Heart left ventricle (tissue), 16 donors: ENCODE results near the gene NCEH1. TPM values are rescaled to one million over a fixed set of nuclear protein-coding genes. Genes with fewer than 3 reads are reported as not detected.

ENCODE experiments used
- ATAC-seq, 4 donors: fragments of 200-7000 bp; cut with Tn5 transposase; one replicate each; pipeline ENCODE4 v1.9.1; 2020 to 2022; ENCODE audit warnings: moderate library complexity in 4 of 4, mild to moderate bottlenecking in 3 of 4, moderate number of reproducible peaks in 1 of 4
- DNase-seq, 5 donors: peaks; one replicate each; pipeline ENCODE4 v3.0.0-alpha.2; 2020
- H3K27ac ChIP-seq, 12 donors: fragments of 200-600 bp; sonication (generic) in 4 of 12; one replicate each; pipeline versions ENCODE4 v1.5.0 to v1.8.0; 2016 to 2022; ENCODE audit warnings: mild to moderate bottlenecking in 2 of 12
- H3K27me3 ChIP-seq, 9 donors: fragments of 200-600 bp; sonication (generic) in 2 of 9; one replicate each; pipeline versions ENCODE4 v1.5.1 to v1.8.0; 2016 to 2022; ENCODE audit warnings: mild to moderate bottlenecking in 3 of 9
- H3K36me3 ChIP-seq, 9 donors: fragments of 200-600 bp; sonication (generic) in 2 of 9; one replicate each; pipeline versions ENCODE4 v1.5.0 to v1.8.0; 2018 to 2022; ENCODE audit warnings: mild to moderate bottlenecking in 2 of 9
- H3K4me1 ChIP-seq, 12 donors: fragments of 200-600 bp; sonication (generic) in 4 of 12; one replicate each; pipeline versions ENCODE4 v1.5.0 to v1.8.0; 2016 to 2022; ENCODE audit warnings: mild to moderate bottlenecking in 3 of 12
- H3K4me3 ChIP-seq, 12 donors: fragments of 200-600 bp; sonication (generic) in 4 of 12; one replicate each; pipeline versions ENCODE4 v1.5.0 to v1.8.0; 2017 to 2022; ENCODE audit warnings: mild to moderate bottlenecking in 9 of 12, moderate library complexity in 4 of 12
- H3K9me3 ChIP-seq, 12 donors: fragments of 200-600 bp; sonication (generic) in 4 of 12; one replicate each; pipeline versions ENCODE4 v1.5.0 to v1.8.0; 2016 to 2022; ENCODE audit warnings: mild to moderate bottlenecking in 1 of 12
- CTCF ChIP-seq, 12 donors: fragments of 200-600 bp; sonication (generic) in 4 of 12; IDR thresholded peaks; one replicate each; pipeline versions ENCODE4 v1.5.0 to v1.8.0; 2018 to 2022; ENCODE audit warnings: antibody characterized with exemption in 12 of 12, mild to moderate bottlenecking in 5 of 12
- POLR2A ChIP-seq, 2 donors: fragments of 450-650 bp; IDR thresholded peaks; one replicate each; pipeline ENCODE4 v1.6.1; 2017; ENCODE audit warnings: antibody characterized with exemption in 2 of 2, mild to moderate bottlenecking in 2 of 2, moderate library complexity in 2 of 2
- WGBS, 4 donors: extraction: QIAGEN DNeasy Blood & Tissue Kit in 2 of 4; methylation state at CpG; one replicate each; pipeline versions ENCODE4 v1.1.5 to v1.1.7; 2013 to 2018; 5-methylcytosine and 5-hydroxymethylcytosine counted together
- intact Hi-C, 10 donors: fragments of 100-400 bp; cut with DNase I; formaldehyde crosslinking; loops; one replicate each; pipeline versions ENCODE4 v1.11.1 to v1.14.2; 2022
- polyA plus RNA-seq, 2 donors: library from polyadenylated mRNA; stranded (reverse); fragments of 200-250 nt; gene quantifications; one replicate each; pipeline ENCODE4 v1.2.3, GENCODE V29; 2013
- total RNA-seq, 9 donors: library from RNA; depleted of rRNA in 2 of 9; stranded (reverse); fragments of >200 nt in 2 of 9; fragmentation: NEBNext Ultra II Directional in 3 of 9; extraction: Animal tissue kit (Norgen Biotek cat#: 25700) in 3 of 9; gene quantifications; one replicate each; pipeline versions ENCODE4 v1.1.0 to v1.2.4, GENCODE V29; 2016 to 2023
- donor health status: ischemic (EF 13 %, LVEDD 7.1; RV severe dilation, severe dysfunction).
- donor health status: healthy with polysubstance abuse.
- donor health status: DM: no; HTN: yes; CAD: no.
- donor health status: DM: no; HTN: no; CAD: no.
- donor health status: ischemic (EF 25% LVEDD 6.9; RV normal size, moderate dysfunction).
- donor health status: ischemic (EF 25% LVEDD 5.7; RV mildly dilated, moderate dysfunction).
- donor health status: healthy.
- donor health status: DM: yes; HTN: yes; CAD: no.
- donor health status: ischemic (EF 35%, LVEDD 5.7; RV mildly dilated, moderate dysfunction).
- donor health status: nonischemic (EF 11% LVEDD 7.7; RV severe dilation, severe dysfunction).
- donor health status: DM: yes; HTN: yes; CAD: no.
- donor health status: PGD.
- donor health status: ischemic (EF 29% LVEDD 5.4; RV normal size, mild dysfunction).
- donor health status: nonischemic (EF 23%, LVEDD 6.1; RV moderate dilation, normal function).

NCEH1 gene
- total and polyA plus RNA-seq, 11 donors, result 10.9 to 72.7 (median 50.1) TPM

- Histone ChIP-seq H3K4me1 (peaks cover 0 to 63% (median 17%) of the 10 kb centered on the region in 12 donors), H3K36me3 (no peaks in the 10 kb centered on the region), H3K9me3 (peaks cover 0 to 11% (median 0%) of the 10 kb centered on the region in 12 donors), H3K27me3 (no peaks in the 10 kb centered on the region), H3K27ac (peak overlapping the region in 4 of 12 donors; percentile 9 to 91 (median 88)), H3K4me3 (no peak overlapping the region)
- 95 to 97% (median 97%) methylated on average over 10 to 11 of the region's 11 CpGs for WGBS, 4 donors
- intact Hi-C loops, result loop anchor here in 5 of 10 donors (5.0 to 10.0 kb wide), 4 partner anchors 48 to 78 kb away; no protein-coding TSS in a partner anchor
- TF ChIP-seq POLR2A (IDR thresholded peaks at IDR 0.05), result no peak
- TF ChIP-seq CTCF (IDR thresholded peaks at IDR 0.05), result no peak
- ATAC-seq, result no peak
- DNase-seq, result no peak
These were observed 117.8 kb downstream of the NCEH1 start for GRCh38 chr3:172592898-172593669.

DNA sequence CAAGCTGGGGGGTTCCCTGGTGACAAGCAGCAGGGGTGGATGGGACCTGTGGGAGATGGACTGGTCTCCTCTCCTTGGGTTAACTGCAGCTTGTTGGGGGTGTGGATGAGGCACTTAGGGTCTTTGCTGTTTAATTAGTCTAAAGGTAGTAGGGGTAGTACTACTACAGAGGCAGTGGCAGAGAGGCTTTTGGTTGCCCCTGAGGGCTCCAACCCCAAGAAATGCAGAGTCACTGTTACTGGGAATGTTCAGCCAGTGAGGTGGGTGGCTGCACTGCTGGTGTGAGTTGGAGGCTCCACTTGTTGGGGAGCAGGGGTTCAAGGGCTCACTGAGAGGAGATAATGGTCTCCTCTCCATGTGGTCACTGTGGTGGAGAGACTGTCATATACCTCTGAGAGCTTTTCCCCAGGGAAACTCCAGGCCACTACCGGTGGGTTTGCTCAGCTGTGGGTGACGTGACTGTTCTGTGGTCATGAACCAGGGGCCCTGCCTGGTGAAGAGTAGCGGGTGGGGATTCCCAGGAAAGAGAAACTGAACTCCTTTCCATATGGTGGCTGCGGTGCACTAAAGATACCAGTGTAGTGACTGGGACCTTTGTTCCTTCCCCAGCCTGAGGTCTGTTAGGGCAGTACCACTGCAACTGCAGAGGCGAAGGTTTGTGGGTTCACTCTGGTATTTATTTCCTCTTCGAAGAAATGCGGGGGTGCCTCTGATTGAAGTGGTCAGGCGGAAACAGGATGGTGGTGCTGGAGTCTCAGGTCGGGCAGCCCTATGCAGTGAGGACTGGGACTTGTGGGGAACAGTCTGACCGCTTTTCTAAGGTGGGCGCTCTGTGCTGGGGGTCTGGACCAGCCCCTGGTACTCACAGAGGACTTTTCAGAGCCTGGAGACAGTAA is 118.7 kb downstream of the NCEH1 start:
- DNase-seq (no peak), ATAC-seq (peak in 1 of 4 donors; percentile 14)
- Histone ChIP-seq H3K9me3 (peaks cover 0 to 11% (median 0%) of the 10 kb centered on the region in 12 donors), H3K27ac (peak overlapping the region in 4 of 12 donors; percentile 4 to 76 (median 24)), H3K4me1 (peaks cover 0 to 71% (median 17%) of the 10 kb centered on the region in 12 donors), H3K4me3 (no peak overlapping the region), H3K27me3 (no peaks in the 10 kb centered on the region), H3K36me3 (no peaks in the 10 kb centered on the region)
- TF ChIP-seq CTCF (IDR thresholded peaks at IDR 0.05) (no peak), POLR2A (IDR thresholded peaks at IDR 0.05) (no peak)
- 81 to 90% (median 89%) methylated on average over 11 of the region's 11 CpGs for WGBS, 4 donors
- intact Hi-C loops, result loop anchor here in 5 of 10 donors (5.0 to 10.0 kb wide), 4 partner anchors 47 to 77 kb away; no protein-coding TSS in a partner anchor

- H3K4me3 ChIP-seq, result no peak overlapping the region
- peaks cover 0 to 75% (median 25%) of the 10 kb centered on the region in 12 donors for H3K4me1 ChIP-seq
- peaks cover 0 to 11% (median 0%) of the 10 kb centered on the region in 12 donors for H3K9me3 ChIP-seq
- 63 to 68% (median 66%) methylated on average over 4 of the region's 4 CpGs for WGBS, 4 donors
- no peak for DNase-seq
- TF ChIP-seq CTCF (IDR thresholded peaks at IDR 0.05) (no peak), POLR2A (IDR thresholded peaks at IDR 0.05) (no peak)
- ATAC-seq, result no peak
- no peaks in the 10 kb centered on the region for H3K27me3 ChIP-seq
- no peaks in the 10 kb centered on the region for H3K36me3 ChIP-seq
- peak overlapping the region in 2 of 12 donors; percentile 33 to 76 for H3K27ac ChIP-seq
- intact Hi-C loops, result loop anchor here in 5 of 10 donors (5.0 to 10.0 kb wide), 4 partner anchors 46 to 76 kb away; no protein-coding TSS in a partner anchor
These were observed 119.7 kb downstream of the NCEH1 start for GRCh38 chr3:172591125-172591605.
